GM12878 (cell line): ENCODE measurements around the gene MOGAT3. TPM values are rescaled to one million over a fixed set of nuclear protein-coding genes. Genes with fewer than 3 reads are reported as not detected.
A peak's percentile ranks its signal among the peaks of the same experiment; 100 is the strongest.

Source experiments
- BMI1 ChIP-seq: fragments of 450-650 bp; IDR thresholded peaks from 2 replicates; pipeline ENCODE4 v1.6.1; 2016; ENCODE audit warnings: mild to moderate bottlenecking, moderate library complexity, borderline replicate concordance
- LARP7 ChIP-seq: fragments of 450-650 bp; IDR thresholded peaks from 2 replicates; pipeline ENCODE4 v1.6.1; 2017; ENCODE audit warnings: mild to moderate bottlenecking
- MAX ChIP-seq: IDR thresholded peaks from 2 replicates; pipeline ENCODE4 v1.6.1; 2012; ENCODE audit warnings: low read depth, low read length, improper control_type of control experiment
- MLLT1 ChIP-seq: fragments of 450-650 bp; IDR thresholded peaks from 2 replicates; pipeline ENCODE4 v1.6.1; 2016; ENCODE audit warnings: mild to moderate bottlenecking
- NBN ChIP-seq: fragments of 450-650 bp; IDR thresholded peaks from 2 replicates; pipeline ENCODE4 v1.6.1; 2016
- PKNOX1 ChIP-seq: fragments of 450-650 bp; IDR thresholded peaks from 2 replicates; pipeline ENCODE4 v1.6.1; 2016; ENCODE audit warnings: mild to moderate bottlenecking
- POLR2A ChIP-seq: IDR thresholded peaks from 2 replicates; pipeline ENCODE4 v1.6.1; 2011; ENCODE audit warnings: low read depth, mild to moderate bottlenecking, low read length
- POLR2AphosphoS5 ChIP-seq: IDR thresholded peaks from 2 replicates; pipeline ENCODE4 v1.6.1; 2011; ENCODE audit warnings: mild to moderate bottlenecking, low read length, inconsistent platforms
- RCOR1 ChIP-seq: conservative IDR thresholded peaks from 2 replicates; pipeline ENCODE4 v1.6.1; 2012; ENCODE audit warnings: low read depth, low read length, improper control_type of control experiment
- RFX5 ChIP-seq: IDR thresholded peaks from 2 replicates; pipeline ENCODE4 v1.6.1; 2011; ENCODE audit warnings: low read depth, low read length, improper control_type of control experiment
- polyA plus RNA-seq, 11 experiments: library from polyadenylated mRNA; depleted of rRNA in 4 of 11; unstranded in 6 of 11; stranded (reverse) in 5 of 11; fragments of >200 nt; fragmentation: Nextera tagmentation in 4 of 11; fragmentation: Illumina TruSeq in 1 of 11; extraction: Ambion mirVana in 4 of 11; extraction: Trizol in 1 of 11; gene quantifications; 1 replicate in 1 of 11; 2 replicates in 10 of 11; pipeline versions ENCODE4 v1.2.1 to v1.2.3, GENCODE V29; 2011 to 2016; ENCODE audit warnings: inconsistent platforms in 2 of 11, missing spikeins in 2 of 11, low read depth in 1 of 11
- total RNA-seq, 4 experiments: library from RNA; depleted of rRNA in 3 of 4; stranded (reverse); fragments of >200 nt in 3 of 4; fragmentation: Illumina TruSeq in 1 of 4; extraction: Trizol in 1 of 4; gene quantifications; 2 replicates each; pipeline versions ENCODE4 v1.2.1 to v1.2.3, GENCODE V29; 2013 to 2021

MOGAT3 gene
- total and polyA plus RNA-seq, 10 of the 15 experiments (the other 5 are each of a cell fraction or from before 2014, with no cell fraction given): 0.11 TPM; not detected in 9

- peak; percentile 74; the same call in 1 of the 2 replicates for TF ChIP-seq MAX
- no peak for TF ChIP-seq RCOR1
- peak; percentile 81 for TF ChIP-seq LARP7
- TF ChIP-seq RFX5: peak; percentile 77
- TF ChIP-seq PKNOX1: peak; percentile 40; the same call in 1 of the 2 replicates
- TF ChIP-seq POLR2A: peak; percentile 62
- no peak for TF ChIP-seq MLLT1
- TF ChIP-seq NBN: 0 out of 2 replicates have a peak, but pooled peaks have one; percentile 41
- TF ChIP-seq POLR2AphosphoS5: no peak
- peak; percentile 100 for TF ChIP-seq BMI1
Measured at GRCh38 chr7:101153969-101154692, 46.7 kb downstream of the MOGAT3 start, which contains the start of gene AP1S1 (continued).
